ENCODE results near the gene AKT1.
"Not testable (repeated sequence)": the region's sequence is repeated elsewhere in the genome, so short reads cannot be mapped to it uniquely, and the experiment has no call there.

AKT1 gene

DNA sequence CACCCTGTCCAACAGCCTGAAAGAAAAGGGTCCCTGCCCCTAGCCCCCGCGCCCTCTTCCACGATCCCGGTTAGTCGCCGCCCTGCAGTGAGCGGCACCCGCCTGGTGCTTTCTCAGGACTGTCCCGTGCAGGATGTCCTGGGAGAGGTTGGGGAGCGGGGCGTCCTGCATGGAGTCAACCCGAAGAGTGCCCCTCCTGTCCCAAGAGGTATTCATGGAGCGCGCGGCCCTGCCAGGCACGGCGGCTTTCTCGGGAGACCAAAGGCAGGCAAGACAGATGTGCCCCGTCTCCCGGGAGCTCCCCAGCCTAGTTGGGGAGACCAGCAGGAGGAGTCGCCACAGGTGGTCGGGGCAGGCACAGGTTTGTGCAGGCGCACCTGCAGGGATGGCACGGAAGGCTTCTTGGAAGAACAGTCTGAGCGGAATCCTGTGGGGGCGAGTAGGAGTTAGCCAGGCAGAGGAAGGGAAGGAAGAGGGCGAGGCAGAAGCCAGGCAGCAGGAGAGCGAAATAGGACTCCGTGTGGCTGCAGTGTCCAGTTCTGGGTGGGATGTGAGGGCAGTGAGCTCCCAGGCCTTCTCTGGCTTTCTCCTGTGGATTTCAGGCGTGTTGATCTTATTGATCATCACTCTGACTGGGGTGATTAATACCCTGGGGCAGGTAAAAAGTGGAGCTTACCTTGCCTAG lies 41.9 kb downstream of the AKT1 start:
- DNase-seq (ENCODE audit: low spot score): no peak

DNA sequence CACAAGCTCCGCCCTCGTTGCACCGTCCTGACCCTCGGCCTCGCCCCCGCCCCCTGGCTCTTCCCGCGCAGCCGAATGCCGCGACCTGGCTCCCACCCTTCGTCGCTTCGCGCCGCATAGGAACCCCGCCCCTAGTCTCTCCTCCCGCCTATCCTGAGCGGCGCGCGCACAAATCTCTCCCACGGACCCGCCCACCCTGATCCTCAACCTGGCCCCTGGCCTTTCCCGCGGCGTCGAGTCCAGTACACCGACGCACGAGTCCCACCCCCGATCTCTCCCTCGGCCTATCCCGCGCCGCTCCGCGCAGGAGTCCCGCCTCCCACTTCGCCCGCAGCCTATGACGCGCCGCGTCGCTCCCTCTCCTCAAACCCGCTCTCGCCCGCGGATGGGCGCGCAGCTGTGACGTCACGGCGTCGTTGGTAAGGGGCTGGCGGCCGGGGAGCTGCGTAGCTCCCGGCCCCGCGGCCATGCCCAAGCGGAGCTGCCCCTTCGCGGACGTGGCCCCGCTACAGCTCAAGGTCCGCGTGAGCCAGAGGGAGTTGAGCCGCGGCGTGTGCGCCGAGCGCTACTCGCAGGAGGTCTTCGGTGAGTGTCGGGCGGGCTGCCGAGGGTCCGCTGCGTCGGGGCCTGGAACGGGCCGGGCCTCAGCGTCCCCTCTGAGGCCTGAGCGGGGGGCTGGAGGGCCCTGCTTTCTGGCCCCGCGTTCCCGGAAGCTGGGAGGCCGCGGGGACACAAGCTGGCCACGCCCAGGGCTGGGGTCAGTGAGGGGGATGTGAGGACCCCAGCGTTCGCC lies 42.6 kb downstream of the AKT1 start, which contains the start of gene SIVA1:
SIVA1 (plus strand) TSS at position 413 of the 793 bp plus-strand sequence; CDS start at position 468, 55 bp downstream.
- DNase-seq (ENCODE audit: low spot score): peak; percentile 97

DNA sequence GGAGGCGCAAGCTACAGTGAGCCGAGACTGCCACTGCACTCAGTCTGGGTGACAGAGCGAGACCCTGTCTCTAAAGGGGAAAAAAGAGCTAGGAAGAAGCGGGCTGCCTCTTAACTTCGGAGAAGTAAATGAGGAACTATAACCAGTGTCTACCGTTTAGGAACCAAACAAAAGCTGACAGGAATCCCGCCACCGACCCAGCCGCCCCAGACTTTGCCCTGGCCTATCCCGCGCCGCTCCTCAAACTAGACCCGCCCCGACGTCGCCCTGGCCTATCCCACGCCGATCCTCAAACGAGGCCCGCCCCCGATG lies 43.2 kb downstream of the AKT1 start:
- DNase-seq (ENCODE audit: low spot score): no peak

DNA sequence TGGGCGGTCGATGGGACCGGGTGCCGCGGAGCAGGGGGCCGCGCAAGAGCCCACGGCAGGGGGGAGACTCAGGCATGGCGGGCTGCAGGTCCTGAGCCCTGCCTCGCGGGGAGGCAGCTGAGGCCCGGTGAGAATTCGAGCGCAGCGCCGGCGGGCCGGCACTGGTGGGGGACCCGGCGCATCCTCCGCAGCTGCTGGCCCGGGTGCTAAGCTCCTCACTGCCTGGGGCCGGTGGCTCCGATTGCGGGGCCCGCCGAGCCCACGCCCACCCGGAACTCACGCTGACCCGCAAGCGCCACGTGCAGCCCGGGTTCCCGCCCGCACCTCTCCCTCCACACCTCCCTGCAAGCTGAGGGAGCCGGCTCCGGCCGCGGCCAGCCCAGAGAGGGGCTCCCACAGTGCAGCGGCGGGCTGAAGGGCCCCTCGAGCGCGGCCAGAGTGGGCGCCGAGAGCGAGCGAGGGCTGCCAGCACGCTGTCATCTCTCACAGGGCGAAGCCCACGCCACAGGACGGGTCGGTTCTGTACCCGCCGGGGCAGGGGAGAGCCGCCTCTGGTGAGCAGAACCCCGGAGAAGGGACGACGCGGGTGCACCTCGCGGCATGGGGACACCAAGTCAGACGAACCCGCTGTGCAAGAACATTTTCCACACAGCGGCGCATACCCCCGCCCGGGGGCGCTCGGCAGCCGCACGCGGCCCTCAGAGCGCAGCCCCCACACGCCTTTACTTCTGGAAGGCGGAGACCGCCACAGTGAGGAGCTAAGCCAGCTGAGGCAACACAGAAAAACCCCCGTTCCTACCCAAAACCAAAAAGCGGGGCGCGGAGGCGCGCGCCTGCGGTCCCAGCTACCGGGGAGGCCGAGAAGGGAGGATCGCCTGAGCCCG lies 43.8 kb downstream of the AKT1 start:
- DNase-seq (ENCODE audit: low spot score): no peak

DNA sequence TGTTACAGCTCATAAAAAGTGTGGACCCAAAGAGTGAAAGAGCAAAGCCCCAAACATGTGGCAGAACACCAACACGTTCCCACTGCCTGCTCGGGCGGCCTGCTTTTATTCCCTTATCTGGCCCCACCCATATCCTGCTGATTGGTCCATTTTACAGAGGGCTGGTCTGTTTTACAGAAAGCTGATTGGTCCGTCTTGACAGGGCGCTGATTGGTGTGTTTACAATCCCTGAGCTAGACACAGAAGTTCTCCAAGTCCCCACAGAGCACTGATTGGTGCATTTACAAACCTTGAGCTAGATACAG lies 44.8 kb downstream of the AKT1 start:
- DNase-seq (ENCODE audit: low spot score): not testable (repeated sequence)

DNA sequence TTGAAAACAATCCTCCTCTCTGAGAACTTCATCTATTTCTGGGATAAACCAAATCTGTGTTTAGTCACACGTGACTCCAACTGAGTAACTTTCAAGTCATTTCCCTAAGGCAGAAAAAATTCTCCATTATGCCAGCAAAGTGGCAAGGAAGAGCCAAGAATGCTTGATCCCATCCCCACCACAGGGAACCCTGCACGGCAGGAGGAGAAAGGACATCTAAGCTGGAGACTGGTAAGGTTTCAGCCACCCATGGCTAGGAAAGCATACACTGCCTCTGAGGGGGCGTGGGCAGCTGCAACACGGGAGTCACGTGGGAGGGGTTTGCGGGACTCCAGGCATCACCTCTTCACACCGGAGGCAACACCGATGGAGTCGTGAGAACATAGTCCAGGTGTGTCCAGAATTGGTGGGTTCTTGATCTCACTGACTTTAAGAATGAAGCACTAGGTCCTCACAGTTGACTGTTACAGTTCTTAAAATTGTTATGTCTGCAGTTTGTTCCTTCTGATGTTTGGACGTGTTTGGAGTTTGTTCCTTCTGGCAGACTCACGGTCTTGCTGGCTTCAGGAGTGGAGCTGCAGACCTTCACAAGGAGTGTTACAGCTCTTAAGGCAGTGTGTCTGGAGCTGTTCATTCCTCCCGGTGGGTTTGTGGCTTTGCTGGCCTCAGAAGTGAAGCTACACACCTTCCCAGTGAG lies 45.3 kb downstream of the AKT1 start:
- DNase-seq (ENCODE audit: low spot score): no peak

DNA sequence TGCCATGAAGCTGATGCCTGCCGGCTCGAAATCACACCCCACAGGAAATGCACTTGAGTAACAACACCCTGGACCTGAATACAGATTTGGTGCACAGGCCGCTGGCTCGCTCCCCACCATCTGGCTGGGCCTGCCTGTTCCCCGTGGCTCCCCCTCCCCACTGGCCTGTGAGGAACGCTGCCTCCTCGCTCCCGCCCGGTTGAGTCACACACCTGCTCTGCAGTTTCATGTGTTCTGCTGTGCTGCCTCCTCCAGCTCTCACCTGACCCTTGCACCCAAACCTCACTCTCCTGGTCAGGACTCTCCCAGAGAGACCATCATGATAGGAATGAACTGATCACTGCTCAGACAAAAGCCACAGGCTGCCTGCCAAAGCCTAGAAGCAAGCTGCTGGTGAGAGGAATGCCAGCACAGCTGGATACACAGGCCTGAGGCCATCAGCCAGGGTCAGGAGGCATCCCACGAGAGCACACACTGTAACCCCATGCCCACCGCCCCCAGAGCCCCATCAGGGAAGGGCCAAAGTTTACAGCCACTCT lies 46.4 kb downstream of the AKT1 start:
- DNase-seq (ENCODE audit: low spot score): no peak

DNA sequence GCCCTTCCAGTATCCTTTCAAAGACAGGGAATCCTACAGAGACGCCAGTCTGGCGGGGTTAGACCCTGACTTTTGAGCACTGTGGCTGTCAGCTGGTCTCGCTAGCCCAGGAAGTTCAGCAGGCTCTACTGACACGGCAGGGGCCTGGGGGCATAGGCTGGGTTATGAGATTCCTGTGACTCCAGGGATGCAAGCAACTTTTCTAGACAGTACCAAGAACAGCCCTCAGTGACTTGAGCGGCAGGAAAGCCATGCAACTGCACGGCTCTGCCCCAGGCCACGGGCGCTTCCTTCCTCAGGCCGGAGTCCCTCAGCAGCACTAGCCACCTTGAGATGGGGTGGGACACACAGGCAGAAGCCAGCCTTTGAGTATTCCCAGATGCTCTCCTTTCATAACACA lies 47.7 kb downstream of the AKT1 start:
- no peak for DNase-seq (ENCODE audit: low spot score)

DNA sequence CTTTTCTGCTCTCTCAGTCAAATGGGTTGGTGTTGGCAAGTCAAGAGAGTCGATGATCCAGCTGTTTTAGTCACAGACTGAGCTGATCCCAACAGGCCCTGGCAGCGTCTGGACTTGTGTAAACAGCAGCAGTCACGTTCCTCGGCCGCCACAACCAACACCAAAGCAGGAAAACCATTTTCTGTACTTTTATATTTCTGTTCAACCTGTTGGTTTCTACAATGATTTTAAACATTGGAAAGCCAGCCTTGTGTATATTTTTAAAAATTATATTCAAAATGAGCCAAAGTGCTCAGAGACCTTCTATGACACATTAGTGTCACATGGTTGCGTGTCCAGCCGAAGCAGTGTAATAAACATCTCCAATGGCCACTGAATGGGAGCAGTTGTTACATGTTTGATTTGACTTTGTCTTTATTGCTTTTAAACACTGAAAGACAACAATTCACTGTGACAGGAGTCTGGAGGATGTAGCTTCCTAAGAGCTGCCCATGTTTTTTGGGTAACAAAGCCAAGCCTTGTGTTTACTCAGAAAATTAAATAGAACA lies 48.5 kb downstream of the AKT1 start:
- no peak for DNase-seq (ENCODE audit: low spot score)

DNA sequence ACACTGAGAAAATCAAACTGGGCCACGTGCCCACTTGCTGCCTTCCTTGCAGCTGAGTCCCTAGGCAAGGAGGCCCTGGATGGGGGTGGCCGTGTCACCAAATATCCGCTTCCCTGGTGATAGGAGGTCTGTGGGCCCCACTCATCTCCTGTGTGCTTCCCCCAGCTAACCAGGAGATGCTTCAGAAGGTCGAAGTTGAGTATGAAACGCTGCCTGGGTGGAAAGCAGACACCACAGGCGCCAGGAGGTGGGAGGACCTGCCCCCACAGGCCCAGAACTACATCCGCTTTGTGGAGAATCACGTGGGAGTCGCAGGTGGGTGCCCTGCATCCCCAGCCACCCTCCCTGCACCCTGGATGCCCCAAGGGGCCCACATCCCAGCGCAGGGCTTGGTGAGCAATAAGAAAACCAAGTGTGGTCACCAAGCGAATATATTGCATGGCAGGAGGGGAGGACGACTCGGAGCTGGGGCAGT lies 49.4 kb downstream of the AKT1 start:
- no peak for DNase-seq (ENCODE audit: low spot score)

DNA sequence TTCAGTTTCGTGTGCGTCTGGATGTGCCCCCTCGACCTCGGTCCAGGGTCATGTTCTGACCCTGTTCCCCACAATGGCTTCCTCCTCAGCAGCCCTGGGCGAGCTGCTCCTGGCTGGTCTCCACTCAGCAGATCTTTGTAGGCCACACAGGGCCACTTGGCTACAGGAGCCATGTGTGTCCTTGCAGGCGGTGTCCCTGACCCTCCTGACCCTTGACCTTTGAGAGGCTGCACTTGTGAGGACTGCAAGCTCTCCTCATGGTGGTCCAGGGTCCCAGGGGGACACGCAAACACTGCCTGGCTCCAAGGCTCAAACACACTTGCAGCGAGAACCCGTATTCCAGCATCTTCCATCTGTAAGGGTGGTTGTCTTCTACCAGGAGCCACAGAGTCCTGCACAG lies 50.1 kb downstream of the AKT1 start:
- DNase-seq (ENCODE audit: low spot score): no peak

DNA sequence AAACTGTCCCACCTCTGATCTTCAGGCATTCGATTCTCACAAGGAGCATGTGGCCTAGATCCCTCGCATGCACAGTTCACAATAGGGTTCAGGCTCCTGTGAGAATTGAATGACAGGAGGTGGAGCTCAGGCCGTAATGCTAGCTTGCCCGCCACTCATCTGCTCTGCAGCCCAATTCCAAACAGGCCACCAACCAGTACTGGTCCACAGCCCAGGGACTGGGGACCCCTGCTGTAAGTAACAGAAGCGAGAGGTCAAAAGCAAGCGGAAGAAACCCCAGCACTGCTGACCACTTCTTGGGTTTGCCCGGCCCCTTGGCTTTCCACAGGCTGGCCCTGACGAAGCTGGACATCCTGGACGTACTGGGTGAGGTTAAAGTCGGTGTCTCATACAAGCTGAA lies 51.1 kb downstream of the AKT1 start:
- no peak for DNase-seq (ENCODE audit: low spot score)

DNA sequence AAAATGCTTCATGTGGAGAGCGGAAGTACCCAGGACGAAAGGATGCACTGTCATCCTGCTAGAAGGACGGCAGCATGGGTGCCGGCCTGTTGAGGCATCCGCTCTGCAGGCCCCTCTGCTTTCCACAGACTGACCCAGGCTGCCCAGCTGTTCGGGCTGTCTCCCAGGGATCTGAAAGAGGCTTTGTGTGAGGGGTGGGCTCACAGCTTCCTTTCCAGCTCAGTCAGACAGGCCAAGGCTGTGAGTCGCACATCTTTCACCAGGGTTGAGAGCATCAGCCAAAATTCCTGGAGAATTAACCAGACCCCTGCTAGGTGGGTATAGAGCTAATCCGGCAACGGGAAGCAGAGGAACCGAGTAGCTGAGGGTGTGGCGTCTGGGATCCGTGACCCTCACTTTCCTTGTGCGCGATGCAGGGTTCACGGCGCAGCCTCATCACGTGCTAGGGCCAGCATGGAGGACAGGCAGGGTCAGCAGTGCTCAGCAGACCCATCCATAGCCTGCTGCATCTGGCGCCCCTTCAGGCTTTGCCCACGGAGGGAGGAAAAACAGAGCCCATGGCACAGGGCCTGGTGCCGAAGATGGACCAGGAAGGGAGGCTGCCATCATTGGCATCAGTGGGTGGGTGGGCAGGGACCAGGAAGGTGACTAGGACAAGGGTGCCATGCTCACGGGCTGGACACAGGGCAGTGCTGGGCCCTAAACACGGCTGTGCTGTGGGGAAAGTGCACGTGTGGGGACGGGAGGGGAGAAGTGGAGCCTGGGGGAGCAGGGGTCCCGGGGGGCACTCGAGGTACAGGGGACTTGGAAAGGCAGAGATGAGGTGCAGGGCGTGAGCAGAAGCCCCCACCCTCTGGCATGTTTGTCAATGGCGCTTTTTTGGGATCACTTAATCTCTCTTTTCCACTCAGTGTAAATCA lies 51.8 kb downstream of the AKT1 start:
- no peak for DNase-seq (ENCODE audit: low spot score)

DNA sequence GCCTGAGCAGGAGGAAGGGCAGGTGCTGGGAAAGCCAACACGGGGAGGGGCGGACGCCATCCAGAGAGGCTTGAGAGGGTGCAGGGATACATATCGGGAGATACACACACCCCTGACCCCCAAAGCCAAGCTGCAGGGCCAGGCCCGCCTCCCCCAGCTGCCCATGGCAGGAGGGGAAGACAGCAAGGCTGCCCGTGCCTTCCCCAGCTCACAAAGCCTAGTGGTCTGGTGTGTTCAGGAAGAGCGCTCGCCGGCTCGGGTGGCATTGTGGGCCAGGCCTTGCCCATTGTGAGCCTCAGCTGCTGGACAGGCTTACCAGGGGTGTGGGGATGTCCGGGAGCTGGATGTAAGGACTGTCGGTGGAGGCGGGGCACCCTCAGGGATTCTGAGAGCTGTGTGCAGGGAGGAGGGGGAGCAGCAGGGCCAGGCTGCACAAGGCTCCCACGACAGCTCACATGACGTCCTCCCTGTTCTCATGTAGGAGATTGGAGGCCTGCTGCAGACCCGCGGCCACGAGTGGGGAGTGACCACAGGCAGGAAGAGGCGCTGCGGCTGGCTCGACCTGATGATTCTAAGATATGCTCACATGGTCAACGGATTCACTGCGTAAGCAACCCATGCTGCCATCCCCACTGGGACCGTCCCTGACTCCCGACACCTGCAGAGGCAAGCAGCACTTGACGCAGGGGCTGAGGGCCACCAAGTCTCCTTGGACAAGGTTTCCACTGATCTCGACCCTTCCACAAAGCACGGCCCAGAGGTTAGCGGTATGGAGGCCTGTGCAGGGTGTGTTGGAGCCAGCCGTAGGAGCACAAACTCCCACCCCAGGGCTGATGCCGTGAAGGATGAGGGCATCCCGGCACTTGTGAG lies 52.7 kb downstream of the AKT1 start:
- DNase-seq (ENCODE audit: low spot score): no peak

DNA sequence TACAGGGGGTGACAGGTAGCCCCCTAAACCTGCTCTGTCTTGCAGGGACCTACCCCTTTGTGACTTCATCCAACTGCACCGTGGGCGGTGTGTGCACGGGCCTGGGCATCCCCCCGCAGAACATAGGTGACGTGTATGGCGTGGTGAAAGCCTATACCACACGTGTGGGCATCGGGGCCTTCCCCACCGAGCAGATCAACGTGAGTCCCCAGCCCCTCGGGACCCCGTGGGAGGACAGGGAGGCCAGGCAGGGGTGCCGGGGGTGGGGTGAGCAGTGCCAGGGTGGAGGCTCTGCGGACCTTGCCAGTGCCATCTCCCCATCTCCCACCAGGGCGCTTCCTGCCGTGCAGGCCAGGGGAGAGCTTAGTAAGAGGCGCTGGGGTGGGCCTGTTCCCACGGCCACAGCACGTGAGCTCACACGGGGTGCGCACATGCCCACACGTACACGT lies 53.7 kb downstream of the AKT1 start:
- DNase-seq (ENCODE audit: low spot score): no peak

DNA sequence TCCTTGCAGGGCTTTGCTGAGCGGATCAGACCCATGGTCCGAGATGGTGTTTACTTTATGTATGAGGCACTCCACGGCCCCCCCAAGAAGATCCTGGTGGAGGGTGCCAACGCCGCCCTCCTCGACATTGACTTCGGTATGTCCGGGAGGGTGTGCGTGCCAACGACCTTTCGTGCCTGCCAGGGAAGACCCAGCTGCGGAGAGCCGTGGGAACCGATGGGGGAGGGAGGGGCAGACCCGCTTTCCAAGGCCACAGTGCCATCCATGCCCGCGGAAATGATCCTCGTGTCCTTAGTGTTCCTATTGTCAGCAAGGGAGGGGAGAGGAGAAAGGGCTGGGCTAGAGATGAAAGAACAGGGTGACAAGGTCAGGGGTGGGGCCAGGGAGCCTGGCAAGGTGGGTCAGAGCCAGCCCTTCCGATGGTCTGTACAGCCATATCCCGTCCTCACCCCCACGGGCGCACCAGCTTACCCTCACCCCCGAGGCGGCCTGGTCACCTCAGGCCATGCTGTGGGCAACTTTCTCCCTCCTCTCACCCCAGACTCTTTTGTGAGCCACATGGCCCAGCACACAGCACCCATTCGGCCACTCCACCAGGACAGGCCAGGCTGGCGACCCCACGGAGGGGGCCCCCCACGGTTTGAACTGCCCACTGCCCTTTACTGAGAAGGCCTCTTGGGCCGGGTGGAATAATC lies 54.3 kb downstream of the AKT1 start:
- no peak for DNase-seq (ENCODE audit: low spot score)

DNA sequence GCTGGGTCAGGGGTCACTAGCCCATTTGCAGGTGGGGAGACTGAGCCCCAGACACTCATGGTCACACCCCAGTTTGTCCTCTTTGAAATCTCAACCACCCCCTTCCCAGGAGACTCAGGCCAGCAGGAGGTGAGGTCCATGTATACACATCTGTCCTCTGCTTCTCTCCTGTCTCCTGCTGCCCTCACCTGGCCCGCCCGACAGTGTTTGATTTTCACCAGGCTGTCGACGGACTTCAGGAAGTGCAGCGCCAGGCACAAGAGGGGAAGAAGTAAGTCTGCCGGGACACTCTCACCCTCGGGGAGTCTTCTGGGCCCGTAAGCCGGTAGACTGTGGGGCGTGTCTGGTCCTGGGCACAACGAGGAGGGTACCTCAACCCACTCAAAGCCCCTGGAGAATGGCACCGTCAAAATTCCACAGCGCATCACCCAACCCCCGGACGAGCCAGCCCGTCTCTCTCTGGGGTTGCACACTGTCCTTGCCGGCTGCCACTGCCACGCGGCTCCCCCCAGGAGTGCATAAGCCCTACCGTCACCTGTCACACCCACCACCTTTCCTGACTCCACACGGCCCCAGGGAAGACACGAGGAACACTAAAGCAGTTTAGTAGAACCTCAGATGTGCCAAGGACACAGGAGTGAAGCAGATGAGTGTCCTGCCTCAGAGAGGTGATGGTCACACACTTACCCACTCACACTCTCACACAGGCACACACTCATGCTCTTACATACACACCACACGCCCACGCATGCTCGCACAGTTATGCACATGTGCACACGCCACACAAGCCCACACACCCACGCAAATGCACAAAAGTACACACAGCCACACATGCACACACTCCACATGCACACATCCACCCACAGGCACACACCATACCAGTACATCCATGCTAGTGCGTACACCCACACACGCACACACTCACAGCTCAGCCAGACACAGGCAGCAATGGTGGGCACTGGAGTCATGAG lies 55.7 kb downstream of the AKT1 start:
- no peak for DNase-seq (ENCODE audit: low spot score)

DNA sequence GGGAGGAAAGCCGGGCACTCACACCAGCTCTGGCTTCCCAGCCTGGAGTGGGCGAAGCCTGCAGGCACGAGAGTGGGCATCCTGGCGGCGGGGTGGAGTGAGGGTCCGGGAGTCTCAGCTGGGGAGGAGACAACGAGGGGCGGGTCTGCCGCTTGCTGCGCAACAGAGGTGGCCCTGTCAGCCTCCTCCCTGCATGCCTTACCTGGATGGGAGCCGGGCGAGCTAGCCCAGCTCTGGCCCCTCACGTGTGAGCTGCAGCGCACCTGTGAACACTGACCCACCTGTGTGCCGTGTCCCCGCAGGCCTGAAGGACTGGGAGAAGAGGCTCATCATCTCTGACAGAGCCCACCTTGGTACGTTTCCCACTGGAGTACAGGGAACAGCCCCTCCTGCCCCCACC lies 56.5 kb downstream of the AKT1 start:
- no peak for DNase-seq (ENCODE audit: low spot score)
